HepG2 (cell line): Measurements from ENCODE around the gene MAGI1. TPM values are rescaled to one million over a fixed set of nuclear protein-coding genes. Genes with fewer than 3 reads are reported as not detected.

Source experiments
- ATAC-seq: fragments of 200-7000 bp; cut with Tn5 transposase; 3 replicates; pipeline ENCODE4 v1.9.1; 2020; ENCODE audit warnings: mild to moderate bottlenecking, moderate library complexity
- BruUV-seq: library from RNA; stranded (reverse); fragments of 400-500 nt; replicated peaks from 2 replicates; lab custom pipeline; 2021; lab: Mats Ljungman, UMichigan
- CTCF ChIA-PET: fragments of 300-600 bp; formaldehyde crosslinking; extraction: SDS; loops from one replicate; lab custom pipeline; 2021; ENCODE audit warnings: low total read pairs, inconsistent platforms, low intra/inter-chr PET ratio; lab: Yijun Ruan, JAX
- POLR2A ChIA-PET: fragments of 350-600 bp; sonication (Branson Sonifier 250); formaldehyde crosslinking; loops from one replicate; lab custom pipeline; 2020; ENCODE audit warnings: antibody characterized with exemption, inconsistent platforms; lab: Yijun Ruan, JAX
- DNase-seq: peaks from one replicate; pipeline ENCODE4 v3.0.0-alpha.2; 2015; ENCODE audit warnings: low spot score
- FAIRE-seq: peaks from 3 replicates; lab custom pipeline; 2011; peaks lifted over from hg19 to GRCh38; lab: Jason Lieb, UNC
- H2AFZ ChIP-seq: one replicate; pipeline ENCODE4 v1.6.1; 2011; ENCODE audit warnings: low read length, inconsistent platforms
- H3K27ac ChIP-seq: fragments of 300-600 bp; 3 replicates; pipeline ENCODE4 v1.8.0; 2011; ENCODE audit warnings: mixed run types, mild to moderate bottlenecking, mixed read lengths, low read length, inconsistent platforms; ENCODE audit not compliant: insufficient read depth; ENCODE audit errors: extremely low read length
- H3K27me3 ChIP-seq, 2 experiments: fragments of 200-600 bp in 1 of 2; 2 replicates in 1 of 2; 3 replicates in 1 of 2; pipeline versions ENCODE4 v1.6.0 to v1.8.0; 2011; ENCODE audit warnings: low read length in 2 of 2, mild to moderate bottlenecking in 2 of 2, moderate library complexity in 2 of 2, inconsistent platforms in 1 of 2; ENCODE audit not compliant: insufficient read depth in 2 of 2, control insufficient read depth in 1 of 2
- H3K36me3 ChIP-seq, 2 experiments: fragments of 200-600 bp in 1 of 2; replicated peaks in 1 of 2; 2 replicates in 1 of 2; 3 replicates in 1 of 2; pipeline versions ENCODE4 v1.5.1 to v1.8.0; 2011; ENCODE audit warnings: low read length in 2 of 2, inconsistent platforms in 1 of 2; ENCODE audit not compliant: insufficient read depth in 2 of 2, control insufficient read depth in 1 of 2
- H3K4me1 ChIP-seq: 2 replicates; pipeline ENCODE4 v1.5.1; 2012; ENCODE audit warnings: low read length, inconsistent platforms; ENCODE audit not compliant: insufficient read depth
- H3K4me2 ChIP-seq: 2 replicates; pipeline ENCODE4 v1.6.0; 2011; ENCODE audit warnings: low read depth, low read length, inconsistent platforms
- H3K4me3 ChIP-seq, 3 experiments: fragments of 200-600 bp in 1 of 3; sonication (generic), shearing (Covaris generic) in 1 of 3; replicated peaks in 1 of 3; 2 replicates each; pipeline ENCODE4 v1.5.1; 2011 to 2016; ENCODE audit warnings: low read length in 3 of 3, inconsistent platforms in 2 of 3, low read depth in 2 of 3, mild to moderate bottlenecking in 2 of 3, control low read depth in 1 of 3, mixed read lengths in 1 of 3; ENCODE audit not compliant: insufficient read depth in 1 of 3
- H3K79me2 ChIP-seq: one replicate; pipeline ENCODE4 v1.6.1; 2011; ENCODE audit warnings: low read length, inconsistent platforms; ENCODE audit not compliant: insufficient read depth
- H3K9ac ChIP-seq: 2 replicates; pipeline ENCODE4 v1.6.0; 2011; ENCODE audit warnings: mild to moderate bottlenecking, low read depth, low read length, inconsistent platforms; ENCODE audit not compliant: insufficient read depth
- H3K9me3 ChIP-seq: 2 replicates; pipeline ENCODE4 v1.5.1; 2012; ENCODE audit warnings: mild to moderate bottlenecking, low read length
- H4K20me1 ChIP-seq: 2 replicates; pipeline ENCODE4 v1.6.0; 2011; ENCODE audit warnings: inconsistent platforms, mild to moderate bottlenecking, low read length, moderate library complexity; ENCODE audit not compliant: insufficient read depth
- CAMTA2 ChIP-seq: sonication (generic); formaldehyde crosslinking; IDR thresholded peaks from 2 replicates; pipeline ENCODE4 v1.4.0; 2020; ENCODE audit warnings: mild to moderate bottlenecking, missing genetic modification reagents, borderline replicate concordance
- CBFB ChIP-seq: sonication (generic); formaldehyde crosslinking; IDR thresholded peaks from 2 replicates; pipeline ENCODE4 v1.4.0; 2020; ENCODE audit warnings: missing genetic modification reagents
- CEBPB ChIP-seq: IDR thresholded peaks from 2 replicates; pipeline ENCODE4 v1.6.1; 2011; ENCODE audit warnings: low read depth, low read length, improper control_type of control experiment, borderline replicate concordance
- IRF2 ChIP-seq: IDR thresholded peaks from 2 replicates; pipeline ENCODE4 v1.6.1; 2018; ENCODE audit warnings: missing genetic modification reagents, missing compliant biosample characterization
- JARID2 ChIP-seq: sonication (generic); formaldehyde crosslinking; IDR thresholded peaks from 2 replicates; pipeline ENCODE4 v1.8.1; 2023; ENCODE audit warnings: missing genetic modification reagents, inconsistent platforms; ENCODE audit not compliant: insufficient replicate concordance
- LCORL ChIP-seq, 2 experiments: fragments of 450-650 bp in 1 of 2; sonication (generic) in 1 of 2; formaldehyde crosslinking in 1 of 2; IDR thresholded peaks; 2 replicates each; pipeline versions ENCODE4 v1.5.0 to v1.6.1; 2017 to 2020; ENCODE audit warnings: antibody characterized with exemption in 1 of 2, missing genetic modification reagents in 1 of 2
- MED8 ChIP-seq: sonication (generic); formaldehyde crosslinking; IDR thresholded peaks from 2 replicates; pipeline ENCODE4 v1.8.1; 2023; ENCODE audit warnings: mild to moderate bottlenecking, missing genetic modification reagents; ENCODE audit not compliant: insufficient replicate concordance
- PHB2 ChIP-seq: fragments of 450-650 bp; IDR thresholded peaks from 2 replicates; pipeline ENCODE4 v1.6.1; 2018; ENCODE audit not compliant: partially characterized antibody
- REPIN1 ChIP-seq: sonication (generic); formaldehyde crosslinking; IDR thresholded peaks from 2 replicates; pipeline ENCODE4 v1.8.0; 2022; ENCODE audit warnings: missing genetic modification reagents, low read depth, mild to moderate bottlenecking, borderline replicate concordance
- SP4 ChIP-seq: sonication (generic); formaldehyde crosslinking; IDR thresholded peaks from 2 replicates; pipeline ENCODE4 v1.8.1; 2023; ENCODE audit warnings: mild to moderate bottlenecking, missing genetic modification reagents
- YY1 ChIP-seq: IDR thresholded peaks from 2 replicates; pipeline ENCODE4 v1.6.1; 2011; ENCODE audit warnings: low read length, low read depth, moderate library complexity, mild to moderate bottlenecking; ENCODE audit not compliant: insufficient read depth, insufficient replicate concordance
- ZBTB7B ChIP-seq: sonication (generic); formaldehyde crosslinking; IDR thresholded peaks from 2 replicates; pipeline ENCODE4 v1.4.0; 2020; ENCODE audit warnings: missing genetic modification reagents
- ZFY ChIP-seq: sonication (generic); formaldehyde crosslinking; IDR thresholded peaks from 2 replicates; pipeline ENCODE4 v1.4.0; 2020; ENCODE audit warnings: missing genetic modification reagents
- ZNF747 ChIP-seq: sonication (generic); formaldehyde crosslinking; IDR thresholded peaks from 2 replicates; pipeline ENCODE4 v1.8.1; 2023; ENCODE audit warnings: missing genetic modification reagents, mild to moderate bottlenecking, borderline replicate concordance
- WGBS: methylation state at CpG from one replicate; pipeline ENCODE4 v1.1.6; 2017; ENCODE audit warnings: low lambda C conversion rate; 5-methylcytosine and 5-hydroxymethylcytosine counted together
- in situ Hi-C: cut with HindIII; loops from 2 replicates; pipeline ENCODE4 v1.10.0; 2017; ENCODE audit warnings: low pct_unique_long_range_greater_than_20kb; ENCODE audit not compliant: extremely low pct_ligation_motif_present
- intact Hi-C: fragments of 100-400 bp; cut with micrococcal nuclease; formaldehyde crosslinking; loops from one replicate; pipeline ENCODE4 v1.10.0; 2022; ENCODE audit not compliant: unreplicated experiment
- polyA plus RNA-seq, 8 experiments: library from polyadenylated mRNA; depleted of rRNA in 3 of 8; stranded (reverse) in 7 of 8; unstranded in 1 of 8; fragments of >200 nt; fragmentation: Illumina TruSeq in 4 of 8; extraction: Trizol in 4 of 8; gene quantifications; 2 replicates each; pipeline versions ENCODE4 v1.2.1 to v1.2.3, GENCODE V29; 2011 to 2016; ENCODE audit warnings: low read depth in 4 of 8, missing spikeins in 1 of 8, mixed read lengths in 1 of 8; ENCODE audit not compliant: insufficient read depth in 1 of 8
- total RNA-seq, 5 experiments: library from RNA; depleted of rRNA; stranded (reverse); fragments of >200 nt; fragmentation: Illumina TruSeq; extraction: Trizol; gene quantifications; 2 replicates each; pipeline ENCODE4 v1.2.3, GENCODE V29; 2016; ENCODE audit warnings: low read depth in 1 of 5
- TF ChIP-seq, protein P1 (sequence below): sonication (generic); formaldehyde crosslinking; IDR thresholded peaks from 2 replicates; pipeline ENCODE4 v1.4.0; 2020; ENCODE audit warnings: mild to moderate bottlenecking, missing genetic modification reagents, borderline replicate concordance

MAGI1 gene
- total and polyA plus RNA-seq, 2 of the 13 experiments (the other 11 are each of a cell fraction or from before 2014, with no cell fraction given), result 22.2 to 26.0 TPM

GRCh38 chr3:65641777-65642176 is 396.9 kb downstream of the MAGI1 start:
- intact Hi-C loops (no loop called here), in situ Hi-C loops (no loop called here)
- no TSS peak for BruUV-seq
- DNase-seq, result no peak
- no peak overlapping the region for H3K4me2 ChIP-seq
- peaks cover 5% of the 10 kb centered on the region; the same call in 1 of the 2 replicates for H4K20me1 ChIP-seq
- no peak for FAIRE-seq
- H3K27me3 ChIP-seq, result no peaks in the 10 kb centered on the region
- H3K9me3 ChIP-seq, result no peaks in the 10 kb centered on the region
- H3K9ac ChIP-seq, result no peak overlapping the region
- H3K36me3 ChIP-seq, result no peaks in the 10 kb centered on the region; a peak in 1 of 5 replicates
- no peak for ATAC-seq
- H3K79me2 ChIP-seq, result peaks cover 15% of the 10 kb centered on the region
- no peak overlapping the region for H3K27ac ChIP-seq
- no peaks in the 10 kb centered on the region for H3K4me1 ChIP-seq
- CTCF ChIA-PET, result no interaction called here
- no peak for TF ChIP-seq JARID2 (CRISPR knock-in tag)
- TF ChIP-seq MED8 (CRISPR knock-in tag), result no peak
- no peak for TF ChIP-seq ZBTB7B (CRISPR knock-in tag)
- TF ChIP-seq YY1, result no peak
- no peak for TF ChIP-seq CBFB (CRISPR knock-in tag)
- TF ChIP-seq IRF2 (CRISPR knock-in tag), result no peak
- no peak for TF ChIP-seq CEBPB
- TF ChIP-seq LCORL (IDR thresholded peaks at IDR 0.05), result no peak
- TF ChIP-seq LCORL (CRISPR knock-in tag; IDR thresholded peaks at IDR 0.05), result no peak
- POLR2A ChIA-PET, result no interaction called here
- 95% methylated on average over 2 of the region's 2 CpGs for WGBS
- H3K4me3 ChIP-seq, result no peak overlapping the region
- no peak overlapping the region for H2AFZ ChIP-seq

DNA sequence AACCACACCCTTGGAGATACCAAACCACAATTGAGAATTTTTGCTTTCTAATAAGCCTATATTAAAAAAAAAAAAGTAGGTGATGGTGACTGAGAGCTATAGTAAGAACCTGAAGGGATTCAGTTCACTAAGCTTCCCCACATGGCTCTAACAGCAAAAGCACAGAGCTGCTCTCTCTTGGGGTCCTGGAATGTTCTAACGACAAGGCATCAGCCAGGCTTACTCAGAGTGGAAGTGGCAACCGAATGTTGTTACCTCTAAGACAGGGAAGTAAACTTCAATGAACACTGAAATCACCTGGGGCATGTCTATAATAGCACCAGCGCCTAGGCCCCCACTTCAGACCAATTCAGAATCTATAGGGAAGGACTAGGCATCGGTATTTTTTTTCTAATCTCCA is 397.7 kb downstream of the MAGI1 start:
- intact Hi-C loops, result no loop called here
- H3K79me2 ChIP-seq, result peaks cover 11% of the 10 kb centered on the region
- H3K4me1 ChIP-seq, result no peaks in the 10 kb centered on the region
- 96% methylated on average over 4 of the region's 4 CpGs for WGBS
- no peaks in the 10 kb centered on the region; a peak in 1 of 5 replicates for H3K36me3 ChIP-seq
- H3K9me3 ChIP-seq, result no peaks in the 10 kb centered on the region
- ATAC-seq, result no peak
- DNase-seq, result no peak
- no peak overlapping the region for H3K27ac ChIP-seq
- no peak overlapping the region for H2AFZ ChIP-seq
- H3K27me3 ChIP-seq, result no peaks in the 10 kb centered on the region
- CTCF ChIA-PET, result no interaction called here
- no peak overlapping the region for H3K4me3 ChIP-seq
- H3K4me2 ChIP-seq, result no peak overlapping the region
- H3K9ac ChIP-seq, result no peak overlapping the region
- no TSS peak for BruUV-seq
- H4K20me1 ChIP-seq, result peaks cover 5% of the 10 kb centered on the region; the same call in 1 of the 2 replicates
- FAIRE-seq, result no peak
- POLR2A ChIA-PET, result no interaction called here
- in situ Hi-C loops, result no loop called here
- TF ChIP-seq PHB2 (no peak), SP4 (CRISPR knock-in tag) (no peak), REPIN1 (CRISPR knock-in tag) (no peak), ZFY (CRISPR knock-in tag) (no peak), ZNF747 (CRISPR knock-in tag) (no peak), CAMTA2 (CRISPR knock-in tag) (no peak)
- TF ChIP-seq, protein P1, sequence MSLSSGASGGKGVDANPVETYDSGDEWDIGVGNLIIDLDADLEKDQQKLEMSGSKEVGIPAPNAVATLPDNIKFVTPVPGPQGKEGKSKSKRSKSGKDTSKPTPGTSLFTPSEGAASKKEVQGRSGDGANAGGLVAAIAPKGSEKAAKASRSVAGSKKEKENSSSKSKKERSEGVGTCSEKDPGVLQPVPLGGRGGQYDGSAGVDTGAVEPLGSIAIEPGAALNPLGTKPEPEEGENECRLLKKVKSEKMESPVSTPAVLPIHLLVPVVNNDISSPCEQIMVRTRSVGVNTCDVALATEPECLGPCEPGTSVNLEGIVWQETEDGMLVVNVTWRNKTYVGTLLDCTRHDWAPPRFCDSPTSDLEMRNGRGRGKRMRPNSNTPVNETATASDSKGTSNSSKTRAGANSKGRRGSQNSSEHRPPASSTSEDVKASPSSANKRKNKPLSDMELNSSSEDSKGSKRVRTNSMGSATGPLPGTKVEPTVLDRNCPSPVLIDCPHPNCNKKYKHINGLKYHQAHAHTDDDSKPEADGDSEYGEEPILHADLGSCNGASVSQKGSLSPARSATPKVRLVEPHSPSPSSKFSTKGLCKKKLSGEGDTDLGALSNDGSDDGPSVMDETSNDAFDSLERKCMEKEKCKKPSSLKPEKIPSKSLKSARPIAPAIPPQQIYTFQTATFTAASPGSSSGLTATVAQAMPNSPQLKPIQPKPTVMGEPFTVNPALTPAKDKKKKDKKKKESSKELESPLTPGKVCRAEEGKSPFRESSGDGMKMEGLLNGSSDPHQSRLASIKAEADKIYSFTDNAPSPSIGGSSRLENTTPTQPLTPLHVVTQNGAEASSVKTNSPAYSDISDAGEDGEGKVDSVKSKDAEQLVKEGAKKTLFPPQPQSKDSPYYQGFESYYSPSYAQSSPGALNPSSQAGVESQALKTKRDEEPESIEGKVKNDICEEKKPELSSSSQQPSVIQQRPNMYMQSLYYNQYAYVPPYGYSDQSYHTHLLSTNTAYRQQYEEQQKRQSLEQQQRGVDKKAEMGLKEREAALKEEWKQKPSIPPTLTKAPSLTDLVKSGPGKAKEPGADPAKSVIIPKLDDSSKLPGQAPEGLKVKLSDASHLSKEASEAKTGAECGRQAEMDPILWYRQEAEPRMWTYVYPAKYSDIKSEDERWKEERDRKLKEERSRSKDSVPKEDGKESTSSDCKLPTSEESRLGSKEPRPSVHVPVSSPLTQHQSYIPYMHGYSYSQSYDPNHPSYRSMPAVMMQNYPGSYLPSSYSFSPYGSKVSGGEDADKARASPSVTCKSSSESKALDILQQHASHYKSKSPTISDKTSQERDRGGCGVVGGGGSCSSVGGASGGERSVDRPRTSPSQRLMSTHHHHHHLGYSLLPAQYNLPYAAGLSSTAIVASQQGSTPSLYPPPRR (CRISPR knock-in tag), result no peak
